ENCODE results near the gene VAV1. TPM values are rescaled to one million over a fixed set of nuclear protein-coding genes. Genes with fewer than 3 reads are reported as not detected.

VAV1 gene
- total RNA-seq, 1 experiment from 2014 or later: 0.05 TPM

DNA sequence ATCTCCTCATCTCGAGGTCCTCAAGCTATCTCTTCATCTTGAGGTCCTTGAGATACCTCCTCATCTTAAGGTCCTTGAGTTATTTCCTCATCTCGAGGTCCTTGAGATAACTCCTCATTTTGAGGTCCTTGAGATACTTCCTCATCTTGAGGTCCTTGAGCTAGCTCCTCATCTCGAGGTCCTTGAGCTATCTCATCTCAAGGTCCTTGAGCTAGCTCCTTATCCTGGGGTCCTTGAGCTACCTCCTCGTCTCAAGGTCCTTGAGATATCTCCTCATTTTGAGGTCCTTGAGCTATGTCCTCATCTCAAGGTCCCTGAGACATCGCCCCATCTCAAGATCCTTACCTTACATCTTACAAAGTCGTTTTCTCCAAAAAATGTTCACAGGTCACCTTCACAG lies 18.7 kb downstream of the VAV1 start:
- intact Hi-C loops (cut with micrococcal nuclease; ENCODE audit: unreplicated experiment): no loop called here
- CTCF ChIA-PET: no interaction called here
- POLR2A ChIA-PET: no interaction called here

DNA sequence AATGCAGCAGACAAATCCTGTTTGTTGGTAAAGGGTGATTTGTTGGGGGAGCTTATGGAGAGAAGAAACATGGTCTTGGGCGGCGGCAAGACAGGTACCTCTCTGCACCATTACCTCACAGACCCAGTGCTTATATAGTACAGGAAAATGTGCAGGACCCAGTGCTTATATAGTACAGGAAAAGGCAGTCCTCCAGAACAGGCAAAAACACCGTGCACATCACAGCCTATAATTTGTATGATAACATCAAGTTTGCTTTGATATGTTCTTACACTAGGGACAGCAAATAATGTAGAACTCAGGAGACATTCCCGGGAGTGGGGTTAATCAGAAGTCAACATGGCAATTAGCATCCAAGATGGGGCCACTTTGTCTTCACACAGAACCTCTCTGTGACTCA lies 20.9 kb downstream of the VAV1 start:
- Histone ChIP-seq H3K4me1 (ENCODE audit: control insufficient read depth, insufficient read depth, low read length) (no peaks in the 10 kb centered on the region), H3K27ac (ENCODE audit: low read length) (no peak overlapping the region), H3K9me3 (ENCODE audit: control insufficient read depth, insufficient read depth, low read depth, low read length) (no peaks in the 10 kb centered on the region), H3K4me3 (ENCODE audit: low read depth in 2 of 2, low read length in 2 of 2) (no peak overlapping the region), H3K27me3 (ENCODE audit: control insufficient read depth, insufficient read depth, low read length) (no peaks in the 10 kb centered on the region), H3K36me3 (ENCODE audit: control insufficient read depth, insufficient read depth, low read length) (no peaks in the 10 kb centered on the region)
- ChIA-PET POLR2A (no interaction called here), CTCF (no interaction called here)
- intact Hi-C loops (cut with micrococcal nuclease; ENCODE audit: unreplicated experiment) (no loop called here), in situ Hi-C loops (cut with HindIII; ENCODE audit: low pct_unique_long_range_greater_than_20kb, low sequenced_read_pairs) (no loop called here)
- TF ChIP-seq POLR2AphosphoS5 (IDR thresholded peaks at IDR 0.05; ENCODE audit: low read depth, low read length): no peak
- TF ChIP-seq, protein P1, sequence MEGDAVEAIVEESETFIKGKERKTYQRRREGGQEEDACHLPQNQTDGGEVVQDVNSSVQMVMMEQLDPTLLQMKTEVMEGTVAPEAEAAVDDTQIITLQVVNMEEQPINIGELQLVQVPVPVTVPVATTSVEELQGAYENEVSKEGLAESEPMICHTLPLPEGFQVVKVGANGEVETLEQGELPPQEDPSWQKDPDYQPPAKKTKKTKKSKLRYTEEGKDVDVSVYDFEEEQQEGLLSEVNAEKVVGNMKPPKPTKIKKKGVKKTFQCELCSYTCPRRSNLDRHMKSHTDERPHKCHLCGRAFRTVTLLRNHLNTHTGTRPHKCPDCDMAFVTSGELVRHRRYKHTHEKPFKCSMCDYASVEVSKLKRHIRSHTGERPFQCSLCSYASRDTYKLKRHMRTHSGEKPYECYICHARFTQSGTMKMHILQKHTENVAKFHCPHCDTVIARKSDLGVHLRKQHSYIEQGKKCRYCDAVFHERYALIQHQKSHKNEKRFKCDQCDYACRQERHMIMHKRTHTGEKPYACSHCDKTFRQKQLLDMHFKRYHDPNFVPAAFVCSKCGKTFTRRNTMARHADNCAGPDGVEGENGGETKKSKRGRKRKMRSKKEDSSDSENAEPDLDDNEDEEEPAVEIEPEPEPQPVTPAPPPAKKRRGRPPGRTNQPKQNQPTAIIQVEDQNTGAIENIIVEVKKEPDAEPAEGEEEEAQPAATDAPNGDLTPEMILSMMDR (IDR thresholded peaks at IDR 0.05): no peak
- no peak for TF ChIP-seq TCF7L2 (IDR thresholded peaks at IDR 0.05; ENCODE audit: low read depth, low read length)
- no peak for TF ChIP-seq SIN3A (IDR thresholded peaks at IDR 0.05; ENCODE audit: borderline replicate concordance, insufficient read depth, low read depth, low read length)
- TF ChIP-seq, protein P2, sequence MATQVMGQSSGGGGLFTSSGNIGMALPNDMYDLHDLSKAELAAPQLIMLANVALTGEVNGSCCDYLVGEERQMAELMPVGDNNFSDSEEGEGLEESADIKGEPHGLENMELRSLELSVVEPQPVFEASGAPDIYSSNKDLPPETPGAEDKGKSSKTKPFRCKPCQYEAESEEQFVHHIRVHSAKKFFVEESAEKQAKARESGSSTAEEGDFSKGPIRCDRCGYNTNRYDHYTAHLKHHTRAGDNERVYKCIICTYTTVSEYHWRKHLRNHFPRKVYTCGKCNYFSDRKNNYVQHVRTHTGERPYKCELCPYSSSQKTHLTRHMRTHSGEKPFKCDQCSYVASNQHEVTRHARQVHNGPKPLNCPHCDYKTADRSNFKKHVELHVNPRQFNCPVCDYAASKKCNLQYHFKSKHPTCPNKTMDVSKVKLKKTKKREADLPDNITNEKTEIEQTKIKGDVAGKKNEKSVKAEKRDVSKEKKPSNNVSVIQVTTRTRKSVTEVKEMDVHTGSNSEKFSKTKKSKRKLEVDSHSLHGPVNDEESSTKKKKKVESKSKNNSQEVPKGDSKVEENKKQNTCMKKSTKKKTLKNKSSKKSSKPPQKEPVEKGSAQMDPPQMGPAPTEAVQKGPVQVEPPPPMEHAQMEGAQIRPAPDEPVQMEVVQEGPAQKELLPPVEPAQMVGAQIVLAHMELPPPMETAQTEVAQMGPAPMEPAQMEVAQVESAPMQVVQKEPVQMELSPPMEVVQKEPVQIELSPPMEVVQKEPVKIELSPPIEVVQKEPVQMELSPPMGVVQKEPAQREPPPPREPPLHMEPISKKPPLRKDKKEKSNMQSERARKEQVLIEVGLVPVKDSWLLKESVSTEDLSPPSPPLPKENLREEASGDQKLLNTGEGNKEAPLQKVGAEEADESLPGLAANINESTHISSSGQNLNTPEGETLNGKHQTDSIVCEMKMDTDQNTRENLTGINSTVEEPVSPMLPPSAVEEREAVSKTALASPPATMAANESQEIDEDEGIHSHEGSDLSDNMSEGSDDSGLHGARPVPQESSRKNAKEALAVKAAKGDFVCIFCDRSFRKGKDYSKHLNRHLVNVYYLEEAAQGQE (IDR thresholded peaks at IDR 0.05; ENCODE audit: insufficient read depth in 1 of 2, low read depth in 2 of 2, low read length in 1 of 2): no peak
- BruUV-seq (replicated peaks): no TSS peak
- ATAC-seq (no peak), DNase-seq (ENCODE audit: low read depth, low spot score) (no peak)

More for the DNA sequence above, 18.7 kb downstream of the VAV1 start:
- Histone ChIP-seq H3K27me3 (ENCODE audit: control insufficient read depth, insufficient read depth, low read length) (no peaks in the 10 kb centered on the region), H3K27ac (ENCODE audit: low read length) (no peak overlapping the region), H3K9me3 (ENCODE audit: control insufficient read depth, insufficient read depth, low read depth, low read length) (no peaks in the 10 kb centered on the region), H3K4me1 (ENCODE audit: control insufficient read depth, insufficient read depth, low read length) (no peaks in the 10 kb centered on the region), H3K36me3 (ENCODE audit: control insufficient read depth, insufficient read depth, low read length) (no peaks in the 10 kb centered on the region), H3K4me3 (ENCODE audit: low read depth in 2 of 2, low read length in 2 of 2) (no peak overlapping the region)
- DNase-seq (ENCODE audit: low read depth, low spot score) (no peak), ATAC-seq (no peak)
- no peak for TF ChIP-seq TCF7L2 (IDR thresholded peaks at IDR 0.05; ENCODE audit: low read depth, low read length)
- no peak for TF ChIP-seq SIN3A (IDR thresholded peaks at IDR 0.05; ENCODE audit: borderline replicate concordance, insufficient read depth, low read depth, low read length)
- TF ChIP-seq, protein P1 (IDR thresholded peaks at IDR 0.05): no peak
- TF ChIP-seq POLR2AphosphoS5 (IDR thresholded peaks at IDR 0.05; ENCODE audit: low read depth, low read length): no peak
- TF ChIP-seq, protein P2 (IDR thresholded peaks at IDR 0.05; ENCODE audit: insufficient read depth in 1 of 2, low read depth in 2 of 2, low read length in 1 of 2): no peak
- in situ Hi-C loops (cut with HindIII; ENCODE audit: low pct_unique_long_range_greater_than_20kb, low sequenced_read_pairs): no loop called here
- no TSS peak for BruUV-seq (replicated peaks)
